GM21390 (cell line): ENCODE data around the gene CFHR2.
"Not testable (repeated sequence)": the region's sequence is repeated elsewhere in the genome, so short reads cannot be mapped to it uniquely, and the experiment has no call there.

ENCODE experiments used
- ATAC-seq: cut with Tn5 transposase; IDR thresholded peaks from one replicate; pipeline ENCODE4 v1.9.1; 2021; ENCODE audit not compliant: unreplicated experiment

CFHR2 gene

GRCh38 chr1:196943568-196943967 lies at the start of gene CFHR2:
TSS of gene CFHR2 (plus strand) at chr1:196943738. CDS start at chr1:196943881, 143 bp downstream.
- not testable (repeated sequence) for ATAC-seq

GRCh38 chr1:196896355-196896754 lies 47.2 kb upstream of the CFHR2 start:
- no peak for ATAC-seq

- no peak for ATAC-seq
Measured at GRCh38 chr1:196897158-196897828, 46.2 kb upstream of the CFHR2 start.

GRCh38 chr1:196902344-196902743 lies 41.2 kb upstream of the CFHR2 start:
- no peak for ATAC-seq

- no peak for ATAC-seq
Measured at GRCh38 chr1:196910215-196910614, 33.3 kb upstream of the CFHR2 start.

- ATAC-seq, result not testable (repeated sequence)
Measured at GRCh38 chr1:196912283-196912682, 31.3 kb upstream of the CFHR2 start.

GRCh38 chr1:196926839-196927238 lies 16.7 kb upstream of the CFHR2 start:
- ATAC-seq, result not testable (repeated sequence)

- not testable (repeated sequence) for ATAC-seq
Measured at GRCh38 chr1:196932853-196933252, 10.7 kb upstream of the CFHR2 start.

GRCh38 chr1:196933531-196934189 lies 9.9 kb upstream of the CFHR2 start:
- no peak for ATAC-seq

- not testable (repeated sequence) for ATAC-seq
Measured at GRCh38 chr1:196941474-196941873, 2.1 kb upstream of the CFHR2 start.

- ATAC-seq, result peak; percentile 85
Measured at GRCh38 chr1:196951711-196952394, 8.3 kb downstream of the CFHR2 start.

GRCh38 chr1:196954778-196955177 lies 11.2 kb downstream of the CFHR2 start:
- no peak for ATAC-seq

GRCh38 chr1:196955926-196956325 lies 12.4 kb downstream of the CFHR2 start:
- ATAC-seq, result no peak

- peak; percentile 58 for ATAC-seq
Measured at GRCh38 chr1:196960854-196961253, 17.3 kb downstream of the CFHR2 start.

- no peak for ATAC-seq
Measured at GRCh38 chr1:196970182-196970581, 26.6 kb downstream of the CFHR2 start.

GRCh38 chr1:196976278-196976677 lies 32.7 kb downstream of the CFHR2 start:
- no peak for ATAC-seq

GRCh38 chr1:196977278-196977677 lies 33.7 kb downstream of the CFHR2 start, which contains the start of gene CFHR5:
TSS of gene CFHR5 (plus strand) at chr1:196977556. CDS start at chr1:196977665, 109 bp downstream.
- no peak for ATAC-seq

GRCh38 chr1:196980859-196981258 lies 37.3 kb downstream of the CFHR2 start:
- ATAC-seq, result no peak

GRCh38 chr1:196982247-196982646 lies 38.7 kb downstream of the CFHR2 start:
- not testable (repeated sequence) for ATAC-seq

GRCh38 chr1:196991919-196992651 lies 48.5 kb downstream of the CFHR2 start:
- not testable (repeated sequence) for ATAC-seq

- no peak for ATAC-seq
Measured at GRCh38 chr1:196993916-196994315, 50.4 kb downstream of the CFHR2 start.
